Keratinocyte (primary cell): Measurements from ENCODE around the gene RNF144B. TPM values are rescaled to one million over a fixed set of nuclear protein-coding genes. Genes with fewer than 3 reads are reported as not detected.

Experiments used
- DNase-seq: peaks from one replicate; pipeline ENCODE4 v3.0.0-alpha.2; 2011; ENCODE audit warnings: low read depth, missing footprints, low spot score
- FAIRE-seq: peaks from 2 replicates; lab custom pipeline; 2011; peaks lifted over from hg19 to GRCh38; lab: Jason Lieb, UNC
- H2AFZ ChIP-seq: 2 replicates; pipeline ENCODE4 v1.6.0; 2012; ENCODE audit warnings: low read length, control low read depth, inconsistent platforms; ENCODE audit not compliant: control insufficient read depth
- H3K27ac ChIP-seq: 2 replicates; pipeline ENCODE4 v1.5.1; 2011; ENCODE audit warnings: low read length; ENCODE audit not compliant: control insufficient read depth, insufficient read depth
- H3K27me3 ChIP-seq: 3 replicates; pipeline ENCODE4 v1.6.0; 2011; ENCODE audit warnings: low read length; ENCODE audit not compliant: control insufficient read depth, insufficient read depth; ENCODE audit errors: extremely low read depth
- H3K36me3 ChIP-seq, 2 experiments: 2 replicates in 1 of 2; 3 replicates in 1 of 2; pipeline ENCODE4 v1.5.1; 2011; ENCODE audit warnings: low read length in 2 of 2, mild to moderate bottlenecking in 1 of 2; ENCODE audit not compliant: control insufficient read depth in 2 of 2, insufficient read depth in 2 of 2; ENCODE audit errors: extremely low read depth in 1 of 2
- H3K4me1 ChIP-seq: 3 replicates; pipeline ENCODE4 v1.5.1; 2011; ENCODE audit warnings: low read length; ENCODE audit not compliant: control insufficient read depth, insufficient read depth; ENCODE audit errors: extremely low read depth
- H3K4me2 ChIP-seq: 3 replicates; pipeline ENCODE4 v1.6.0; 2011; ENCODE audit warnings: low read depth, low read length; ENCODE audit not compliant: control insufficient read depth, insufficient read depth; ENCODE audit errors: extremely low read depth
- H3K4me3 ChIP-seq, 3 experiments: fragments of 200-600 bp in 1 of 3; sonication (generic) in 1 of 3; 2 replicates in 2 of 3; 3 replicates in 1 of 3; pipeline ENCODE4 v1.5.1; 2011 to 2016; ENCODE audit warnings: low read length in 3 of 3, mild to moderate bottlenecking in 3 of 3, control low read depth in 2 of 3, inconsistent platforms in 1 of 3, low read depth in 1 of 3, mixed read lengths in 1 of 3, mixed run types in 1 of 3, moderate library complexity in 1 of 3; ENCODE audit not compliant: control insufficient read depth in 2 of 3, insufficient read depth in 2 of 3; ENCODE audit errors: extremely low read depth in 1 of 3
- H3K79me2 ChIP-seq: 2 replicates; pipeline ENCODE4 v1.6.0; 2012; ENCODE audit warnings: low read length; ENCODE audit not compliant: control insufficient read depth, insufficient read depth
- H3K9ac ChIP-seq: 3 replicates; pipeline ENCODE4 v1.6.0; 2011; ENCODE audit warnings: low read length; ENCODE audit not compliant: control insufficient read depth, insufficient read depth; ENCODE audit errors: extremely low read depth
- H3K9me1 ChIP-seq: 3 replicates; pipeline ENCODE4 v1.6.0; 2011; ENCODE audit warnings: low read length; ENCODE audit not compliant: control insufficient read depth, insufficient read depth; ENCODE audit errors: extremely low read depth
- H3K9me3 ChIP-seq: 2 replicates; pipeline ENCODE4 v1.5.1; 2012; ENCODE audit warnings: low read depth, low read length; ENCODE audit not compliant: control insufficient read depth
- H4K20me1 ChIP-seq: 3 replicates; pipeline ENCODE4 v1.6.0; 2011; ENCODE audit warnings: low read length; ENCODE audit not compliant: control insufficient read depth, insufficient read depth; ENCODE audit errors: extremely low read depth
- CTCF ChIP-seq, 3 experiments: IDR thresholded peaks in 1 of 3; conservative IDR thresholded peaks in 1 of 3; optimal IDR thresholded peaks in 1 of 3; 2 replicates in 2 of 3; 3 replicates in 1 of 3; pipeline versions ENCODE3 to v1.5.1; 2011; ENCODE audit warnings: low read length in 3 of 3, mild to moderate bottlenecking in 3 of 3, moderate library complexity in 2 of 3, control low read depth in 1 of 3, inconsistent platforms in 1 of 3; ENCODE audit not compliant: insufficient read depth in 2 of 3; ENCODE audit errors: extremely low read depth in 1 of 3
- EZH2 ChIP-seq: IDR thresholded peaks from one replicate; pipeline ENCODE4 v1.6.1; 2012; ENCODE audit warnings: inconsistent platforms, mild to moderate bottlenecking, low read length, moderate library complexity
- dilution Hi-C: fragments of 300-500 bp; cut with MboI; formaldehyde crosslinking; loops from one replicate; pipeline ENCODE4 v1.7.0; 2020; ENCODE audit warnings: low sequenced_read_pairs; ENCODE audit not compliant: extremely low pct_ligation_motif_present
- polyA plus RNA-seq, 5 experiments: library from polyadenylated mRNA; depleted of rRNA in 3 of 5; stranded (reverse) in 3 of 5; stranded (forward) in 1 of 5; unstranded in 1 of 5; fragments of >200 nt; gene quantifications; 1 replicate in 1 of 5; 2 replicates in 3 of 5; 3 replicates in 1 of 5; pipeline versions ENCODE4 v1.2.1 to v1.2.3, GENCODE V29; 2011 to 2012; ENCODE audit warnings: missing spikeins in 2 of 5, low read depth in 1 of 5, low replicate concordance in 1 of 5

Gene RNF144B
- polyA plus RNA-seq, 1 donor (not counting 4 experiments of a cell fraction or from before 2014, with no cell fraction given), result 9.0 TPM

DNA sequence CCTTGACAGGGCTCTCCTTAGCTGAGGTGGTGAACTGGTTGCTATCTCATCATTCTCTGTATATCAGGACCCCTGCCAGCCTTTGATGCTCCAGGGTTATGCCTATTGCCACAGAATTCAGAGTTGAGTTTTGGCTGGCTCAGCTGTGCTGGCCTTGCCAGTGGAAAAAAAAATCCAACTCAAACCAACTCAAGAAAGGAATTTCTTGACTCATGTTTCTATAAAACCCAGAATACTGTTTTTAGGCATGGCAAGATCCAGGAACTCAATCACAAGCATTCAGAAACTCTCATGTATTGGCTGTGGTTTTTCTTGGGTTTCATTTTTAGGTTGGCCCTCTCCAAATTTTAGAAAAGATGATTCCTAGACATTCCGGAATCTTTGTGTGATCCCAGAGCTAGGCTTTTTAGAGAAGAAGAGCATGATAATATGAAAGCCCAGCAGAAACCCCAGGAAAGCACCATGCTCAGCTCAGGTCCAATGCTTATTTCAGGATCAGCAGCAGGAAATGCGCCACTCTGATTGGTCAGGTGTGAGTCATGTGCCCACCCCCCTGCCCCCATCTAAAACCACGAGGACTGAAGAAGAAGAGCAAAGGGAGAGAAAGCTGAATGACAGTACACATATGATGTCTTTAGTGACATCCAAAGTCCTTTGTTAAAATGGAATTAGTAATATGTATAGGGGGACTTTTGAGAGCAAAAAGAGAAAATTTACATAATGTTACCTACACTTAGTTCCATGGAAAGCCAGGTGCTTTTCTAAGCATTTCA is 122.9 kb downstream of the RNF144B start:
- TF ChIP-seq CTCF (optimal IDR thresholded peaks at IDR 0.05 in 1 of 3, IDR thresholded peaks at IDR 0.05 in 1 of 3, conservative IDR thresholded peaks at IDR 0.05 in 1 of 3; ENCODE audit: extremely low read depth in 1 of 3, insufficient read depth in 2 of 3, low read length in 3 of 3), result no peak
- TF ChIP-seq EZH2, result no peak
- H2AFZ ChIP-seq, result no peak overlapping the region
- dilution Hi-C loops, result no loop called here
- H3K79me2 ChIP-seq, result no peaks in the 10 kb centered on the region
- no peaks in the 10 kb centered on the region for H3K9me1 ChIP-seq
- no peak overlapping the region for H3K4me3 ChIP-seq
- no peak for DNase-seq
- H3K4me2 ChIP-seq, result no peak overlapping the region
- no peaks in the 10 kb centered on the region for H3K27me3 ChIP-seq
- H3K4me1 ChIP-seq, result no peaks in the 10 kb centered on the region
- no peak for FAIRE-seq
- no peaks in the 10 kb centered on the region for H3K36me3 ChIP-seq
- no peaks in the 10 kb centered on the region for H3K9me3 ChIP-seq
- H3K9ac ChIP-seq, result no peak overlapping the region
- no peaks in the 10 kb centered on the region for H4K20me1 ChIP-seq
- H3K27ac ChIP-seq, result no peak overlapping the region

DNA sequence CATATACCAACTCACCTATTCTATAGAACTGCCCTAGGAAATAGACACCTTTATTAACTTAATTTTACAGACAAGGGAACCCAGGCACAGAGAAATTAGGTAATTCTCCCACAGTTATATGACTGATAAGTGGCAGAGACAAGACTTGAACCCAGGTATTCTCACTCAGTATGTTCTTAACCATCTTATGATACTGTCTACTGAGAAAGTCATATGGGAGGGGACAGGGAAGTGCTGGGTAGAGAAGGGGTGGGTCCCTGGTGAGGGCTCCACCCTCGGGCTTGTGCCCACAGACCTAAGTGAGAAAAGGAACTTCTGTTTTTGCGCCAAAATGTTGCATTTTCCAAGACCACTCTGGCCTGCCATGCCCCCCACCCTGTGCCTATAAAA is 123.5 kb downstream of the RNF144B start:
- DNase-seq (no peak), FAIRE-seq (no peak)
- H3K36me3 ChIP-seq, result no peaks in the 10 kb centered on the region
- H3K4me1 ChIP-seq, result no peaks in the 10 kb centered on the region
- no peaks in the 10 kb centered on the region for H3K9me3 ChIP-seq
- no peak overlapping the region for H3K9ac ChIP-seq
- H3K79me2 ChIP-seq, result no peaks in the 10 kb centered on the region
- no peak overlapping the region for H2AFZ ChIP-seq
- H3K4me3 ChIP-seq, result no peak overlapping the region
- dilution Hi-C loops, result no loop called here
- H3K4me2 ChIP-seq, result no peak overlapping the region
- no peaks in the 10 kb centered on the region for H3K27me3 ChIP-seq
- no peaks in the 10 kb centered on the region for H4K20me1 ChIP-seq
- TF ChIP-seq CTCF (optimal IDR thresholded peaks at IDR 0.05 in 1 of 3, IDR thresholded peaks at IDR 0.05 in 1 of 3, conservative IDR thresholded peaks at IDR 0.05 in 1 of 3; ENCODE audit: extremely low read depth in 1 of 3, insufficient read depth in 2 of 3, low read length in 3 of 3) (no peak), EZH2 (no peak)
- no peaks in the 10 kb centered on the region for H3K9me1 ChIP-seq
- no peak overlapping the region for H3K27ac ChIP-seq
